NCI-H187 (cell line): ENCODE measurements around the gene TYRO3.
A peak's percentile ranks its signal among the peaks of the same experiment; 100 is the strongest.

Source experiments
- DNase-seq, 2 experiments: peaks; one replicate each; lab custom pipeline; 2025; lab: John Stamatoyannopoulos, UW

Gene TYRO3

GRCh38 chr15:41558400-41559238, at the start of gene TYRO3:
TYRO3 (plus strand) TSS chr15:41559212; CDS start chr15:41559258, 46 bp downstream.
- peak in 1 of 2 experiments; percentile 28 for DNase-seq

- no peak for DNase-seq
These were observed 48.3 kb upstream of the TYRO3 start for GRCh38 chr15:41510728-41511127.

- DNase-seq = no peak
These were observed 47.6 kb upstream of the TYRO3 start for GRCh38 chr15:41511331-41511898.

DNA sequence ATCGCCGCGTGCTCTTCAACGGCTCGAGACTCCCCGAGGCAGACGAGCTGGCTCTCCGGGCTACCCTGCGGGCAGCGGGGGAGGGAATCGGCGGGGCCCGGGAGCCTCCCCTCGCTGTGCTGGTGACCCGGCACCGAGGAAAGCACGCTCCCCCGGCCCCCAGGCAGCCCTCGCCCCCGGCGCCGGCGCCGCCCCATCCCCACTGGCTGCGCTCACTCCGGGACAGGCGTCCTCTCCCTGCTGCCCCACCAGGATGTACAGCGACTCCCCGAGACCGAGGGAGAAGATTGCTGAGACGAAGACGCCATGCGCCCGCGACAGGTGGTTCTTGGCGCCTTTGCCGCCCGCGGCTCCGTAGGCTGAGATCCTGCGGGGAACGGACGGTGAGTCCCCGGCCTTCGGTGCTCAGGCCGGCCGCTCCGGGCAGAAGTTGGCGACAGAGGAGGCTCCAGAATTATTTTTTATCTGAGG, 47.1 kb upstream of the TYRO3 start:
- DNase-seq = no peak

DNA sequence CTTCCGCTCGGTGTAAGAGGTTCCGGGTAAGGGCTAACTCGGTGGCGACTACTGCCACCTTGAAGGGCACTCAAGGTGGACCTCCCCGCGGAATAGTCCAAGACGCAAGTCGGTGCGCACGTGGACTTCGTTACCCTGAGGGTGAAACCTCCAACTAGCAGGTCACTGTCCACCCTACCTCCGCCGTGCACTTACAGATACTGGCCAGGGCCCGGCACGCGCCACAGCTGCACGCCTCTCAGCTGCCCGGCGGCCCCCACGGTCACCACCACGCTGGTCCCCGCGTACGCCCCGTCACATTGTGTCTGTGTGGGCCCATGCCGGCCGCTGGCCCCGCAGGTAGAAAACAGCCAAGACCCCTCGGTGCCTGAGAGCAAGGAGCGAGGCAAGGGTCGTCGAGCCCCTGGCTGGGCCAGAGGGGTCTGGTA, 46.5 kb upstream of the TYRO3 start:
- no peak for DNase-seq

DNA sequence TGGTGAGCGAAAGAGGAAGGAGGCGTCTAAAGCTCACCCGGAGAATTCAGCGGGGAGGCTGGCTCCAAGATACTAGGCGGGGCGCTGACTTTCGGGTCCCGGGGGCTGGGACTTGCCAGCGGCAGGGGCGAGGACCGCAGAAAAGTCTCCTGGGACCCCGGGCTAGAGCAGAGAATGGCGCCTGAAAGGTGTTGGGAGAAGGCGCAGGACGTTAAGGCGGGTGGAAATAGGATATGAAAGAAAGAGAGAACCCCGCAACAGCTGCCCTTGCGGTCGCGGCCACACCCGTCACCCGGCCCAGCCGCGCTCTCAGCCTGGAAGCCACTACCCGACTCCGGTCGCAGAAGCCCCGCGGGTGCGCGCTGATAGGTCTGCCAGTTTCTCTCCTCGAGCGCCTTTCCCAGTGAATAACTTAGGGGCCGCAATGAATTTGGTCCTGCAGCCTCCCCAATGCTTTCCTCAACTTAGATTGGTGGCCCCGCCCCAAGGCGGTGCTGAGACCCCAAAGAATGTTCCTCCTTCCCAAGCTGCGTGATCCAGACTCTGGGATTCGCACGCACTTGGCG, 46.0 kb upstream of the TYRO3 start:
- DNase-seq = no peak

DNA sequence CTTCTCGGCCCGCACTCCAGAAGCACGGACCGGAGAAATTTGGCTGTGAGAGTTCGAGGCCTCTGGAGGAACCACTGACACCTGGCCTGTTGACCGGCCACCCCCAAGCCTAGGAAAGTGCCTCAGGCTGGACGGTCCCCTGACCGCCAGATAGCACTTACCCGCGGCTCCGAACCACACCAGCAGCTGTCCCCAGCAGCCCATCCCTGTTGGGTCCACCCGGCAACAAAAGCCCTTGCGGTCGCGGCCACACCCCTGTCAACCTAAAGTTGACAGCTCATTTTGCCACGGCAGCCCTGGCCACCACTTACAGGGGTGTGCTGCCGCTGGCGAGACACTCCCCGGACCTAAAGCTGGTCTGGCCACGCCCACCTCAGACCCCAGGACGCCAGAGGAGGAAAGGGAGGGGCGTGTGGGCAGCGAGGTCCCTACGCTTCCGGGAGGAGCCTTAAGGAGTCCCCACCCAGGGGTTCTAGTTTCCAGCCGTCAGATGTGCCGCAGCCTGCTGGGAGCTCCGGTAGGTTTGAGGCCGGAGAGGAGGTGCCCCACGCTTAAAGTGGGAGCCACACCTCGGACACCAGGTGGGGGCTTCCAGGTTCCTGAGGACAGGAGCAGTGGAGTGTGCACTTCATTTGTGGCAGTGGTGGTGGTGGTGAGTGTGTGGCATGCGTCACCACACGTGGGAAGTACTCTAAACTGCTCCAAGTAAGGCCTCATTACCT, 45.3 kb upstream of the TYRO3 start, which contains the start of gene LTK:
Gene LTK (minus strand): TSS at position 322 of the 722 bp plus-strand sequence. CDS start 118 bp downstream, at position 204.
- DNase-seq = peak in 1 of 2 experiments; percentile 18

- DNase-seq = no peak
These were observed 41.0 kb upstream of the TYRO3 start for GRCh38 chr15:41517895-41518449.

GRCh38 chr15:41520636-41521035, 38.4 kb upstream of the TYRO3 start:
- DNase-seq = no peak

GRCh38 chr15:41521614-41522013, 37.4 kb upstream of the TYRO3 start:
- DNase-seq = no peak

DNA sequence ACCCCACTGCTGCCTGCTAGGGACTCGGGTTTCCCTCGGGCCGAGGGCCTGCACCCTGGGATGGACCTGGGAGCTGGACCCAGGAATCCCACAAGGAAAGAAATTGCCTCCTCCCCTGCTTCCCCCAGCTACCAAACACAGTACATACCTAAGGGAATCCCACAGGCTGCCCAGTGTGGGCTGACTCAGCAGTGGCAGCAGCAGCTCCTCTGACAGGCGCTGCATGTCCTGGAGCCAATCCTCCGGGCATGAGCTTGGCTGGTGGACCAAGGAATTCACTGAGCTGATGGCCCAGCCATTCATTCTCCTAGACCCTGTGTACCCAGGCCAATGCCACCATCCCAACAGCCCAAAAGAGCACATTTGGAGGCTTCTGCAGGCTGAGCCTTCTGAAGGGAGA, 35.9 kb upstream of the TYRO3 start:
- no peak for DNase-seq

GRCh38 chr15:41530363-41530956, 28.6 kb upstream of the TYRO3 start:
- no peak for DNase-seq

DNA sequence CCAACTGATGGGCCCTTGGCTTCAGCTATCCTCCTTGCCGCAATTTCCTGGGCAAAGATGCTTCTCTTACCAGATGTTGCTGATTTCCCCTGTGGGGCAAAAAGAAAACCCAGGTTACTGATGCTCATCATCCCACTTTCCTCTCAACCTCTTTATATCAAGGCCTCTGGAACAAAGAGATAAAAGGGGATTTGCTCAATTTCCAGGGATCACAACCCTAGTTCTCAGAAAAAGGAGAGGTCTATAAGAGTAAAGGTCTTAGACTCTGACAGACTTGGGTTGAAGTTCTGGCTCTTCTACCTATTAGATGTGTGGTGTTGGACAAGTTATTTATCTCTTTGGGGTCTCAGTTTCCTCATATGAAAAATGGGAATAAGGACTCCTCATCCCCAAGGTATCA, 23.5 kb upstream of the TYRO3 start:
- no peak for DNase-seq

DNA sequence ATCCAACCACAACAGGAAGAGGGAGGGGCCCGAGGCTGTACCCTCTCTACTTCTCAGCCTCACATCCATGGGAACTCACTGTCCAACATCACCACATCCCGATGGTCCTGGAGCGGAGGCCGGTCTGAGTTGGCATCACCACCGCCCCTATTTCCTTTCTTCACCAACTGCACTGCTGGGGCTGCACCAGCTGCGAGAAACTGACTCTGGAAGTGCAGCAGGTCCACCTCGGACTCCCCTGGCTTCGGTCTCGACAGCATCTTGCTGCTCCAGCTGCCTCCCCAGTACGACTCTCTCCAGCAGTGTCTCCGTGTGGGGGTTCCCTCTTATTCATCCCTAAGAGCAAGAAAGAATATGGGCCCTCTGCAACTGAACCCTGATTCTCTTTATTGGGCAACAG, 22.1 kb upstream of the TYRO3 start:
- no peak for DNase-seq

DNA sequence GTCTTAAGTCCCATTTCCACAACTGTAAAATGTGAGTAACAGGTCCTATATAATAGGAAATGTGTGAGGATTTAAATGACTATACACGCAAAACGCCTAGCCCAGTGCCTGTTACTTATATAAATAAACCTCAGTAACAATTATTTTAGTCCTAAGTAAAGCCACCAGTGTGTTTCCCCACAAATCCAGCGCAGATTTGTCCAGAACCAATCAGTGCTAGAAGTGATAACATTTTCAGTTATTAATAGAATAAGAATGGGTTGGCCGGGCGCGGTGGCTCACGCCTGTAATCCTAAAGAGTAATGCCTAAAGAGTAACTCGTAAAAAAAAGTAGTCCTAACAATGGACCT, 15.5 kb upstream of the TYRO3 start:
- no peak for DNase-seq

- no peak for DNase-seq
These were observed 14.4 kb upstream of the TYRO3 start for GRCh38 chr15:41544650-41545015.

GRCh38 chr15:41545218-41545617, 13.8 kb upstream of the TYRO3 start:
- DNase-seq = no peak

DNA sequence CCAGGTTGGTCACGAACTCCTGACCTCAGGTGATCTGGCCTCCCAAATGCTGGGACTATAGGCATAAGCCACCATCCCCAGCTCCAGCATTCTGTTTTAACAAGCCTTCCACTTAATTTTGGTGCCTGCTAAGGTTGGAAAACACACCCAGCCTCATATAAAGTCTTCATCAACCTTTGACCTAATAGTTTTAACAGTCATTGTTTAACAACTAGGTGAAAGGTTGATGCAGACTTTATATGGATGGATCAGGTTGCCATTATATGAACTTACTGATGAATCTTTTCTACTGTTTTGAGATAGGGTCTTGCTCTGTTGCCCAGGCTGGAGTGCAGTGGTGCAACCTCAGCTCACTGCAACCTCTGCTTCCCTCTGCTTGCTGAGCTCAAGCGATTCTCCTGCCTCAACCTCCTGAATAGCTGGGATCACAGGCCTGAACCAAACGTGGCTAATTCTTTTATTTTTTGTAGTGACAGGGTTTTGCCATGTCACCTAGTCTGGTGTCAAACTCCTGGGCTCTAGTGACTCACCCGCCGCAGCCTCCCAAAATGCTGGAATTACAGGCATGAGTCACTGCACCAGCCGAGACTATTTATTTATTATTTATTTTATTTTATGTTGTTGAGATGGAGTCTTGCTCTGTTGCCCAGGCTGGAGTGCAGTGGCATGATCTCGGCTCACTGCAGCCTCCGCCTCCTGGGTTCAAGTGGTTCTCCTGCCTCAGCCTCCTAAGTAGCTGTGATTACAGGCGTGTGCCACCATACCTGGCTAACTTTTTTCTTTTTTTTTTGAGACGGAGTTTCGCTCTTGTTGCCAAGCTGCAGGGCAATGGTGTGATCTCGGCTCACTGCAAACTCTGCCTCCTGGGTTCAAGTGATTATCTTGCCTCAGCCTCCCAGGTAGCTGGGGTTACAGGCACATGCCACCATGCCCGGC, 11.9 kb upstream of the TYRO3 start:
- no peak for DNase-seq

DNA sequence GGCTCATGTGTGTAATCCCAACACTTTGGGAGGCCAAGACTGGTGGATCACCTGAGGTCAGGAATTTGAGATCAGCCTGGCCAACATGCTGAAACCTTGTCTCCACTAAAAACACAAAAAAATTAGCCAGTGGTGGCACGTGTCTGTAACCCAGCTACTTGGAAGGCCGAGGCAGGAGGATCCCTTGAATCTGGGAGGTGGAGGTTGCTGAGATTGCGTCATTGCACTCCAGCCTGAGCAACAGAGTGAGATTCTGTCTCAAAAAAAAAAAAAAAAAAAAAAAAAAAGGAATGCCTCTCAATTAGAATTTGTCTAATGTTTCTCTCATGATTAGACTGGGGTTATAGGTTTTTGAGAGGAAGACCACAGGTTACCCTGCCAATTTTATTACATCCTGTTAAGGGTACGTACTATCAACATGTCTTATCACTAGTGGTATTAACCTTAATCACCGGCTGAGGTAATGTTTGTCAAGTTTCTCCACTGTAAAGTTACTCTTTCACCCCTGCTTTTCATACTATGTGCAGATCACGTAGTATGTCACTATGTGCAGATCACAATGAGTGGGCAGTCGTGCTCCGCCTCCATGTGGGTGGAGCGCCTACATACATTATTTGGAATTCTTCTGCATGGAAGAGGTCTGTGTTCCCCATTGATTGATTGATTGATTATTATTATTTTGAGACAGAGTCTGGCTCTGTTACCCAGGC, 8.8 kb upstream of the TYRO3 start:
- no peak for DNase-seq

- no peak for DNase-seq
These were observed 5.3 kb upstream of the TYRO3 start for GRCh38 chr15:41553731-41554130.
